NCI-H1417 (cell line): ENCODE data around the gene RGS9.
"Not testable (repeated sequence)": the region's sequence is repeated elsewhere in the genome, so short reads cannot be mapped to it uniquely, and the experiment has no call there.

Source experiments
- DNase-seq, 3 experiments: peaks; one replicate each; lab custom pipeline; 2025; lab: John Stamatoyannopoulos, UW

RGS9 gene

GRCh38 chr17:65115839-65116238 is 21.3 kb upstream of the RGS9 start:
- DNase-seq = no peak

- not testable (repeated sequence) for DNase-seq
Measured at GRCh38 chr17:65116515-65116914, 20.7 kb upstream of the RGS9 start.

- peak in 1 of 3 experiments; percentile 4 for DNase-seq
Measured at GRCh38 chr17:65117384-65118035, 19.7 kb upstream of the RGS9 start.

GRCh38 chr17:65121368-65121767 is 15.8 kb upstream of the RGS9 start:
- no peak for DNase-seq

- no peak for DNase-seq
Measured at GRCh38 chr17:65121916-65122806, 15.0 kb upstream of the RGS9 start.

GRCh38 chr17:65122836-65123756 is 14.1 kb upstream of the RGS9 start:
- DNase-seq = peak; percentile 85 to 94 (median 92)

GRCh38 chr17:65123757-65124675 is 13.2 kb upstream of the RGS9 start:
- no peak for DNase-seq

GRCh38 chr17:65130832-65131231 is 6.3 kb upstream of the RGS9 start:
- no peak for DNase-seq

GRCh38 chr17:65131240-65131639 is 5.9 kb upstream of the RGS9 start:
- no peak for DNase-seq

GRCh38 chr17:65131946-65132345 is 5.2 kb upstream of the RGS9 start:
- DNase-seq = no peak

GRCh38 chr17:65134035-65134434 is 3.1 kb upstream of the RGS9 start:
- DNase-seq = no peak

GRCh38 chr17:65139101-65139764 is 2.1 kb downstream of the RGS9 start:
- DNase-seq = peak in 2 of 3 experiments; percentile 23 to 45

- DNase-seq = no peak
Measured at GRCh38 chr17:65142247-65142646, 5.1 kb downstream of the RGS9 start.

- no peak for DNase-seq
Measured at GRCh38 chr17:65143889-65144604, 6.9 kb downstream of the RGS9 start.

GRCh38 chr17:65145743-65146142 is 8.6 kb downstream of the RGS9 start:
- DNase-seq = no peak

GRCh38 chr17:65147955-65148354 is 10.8 kb downstream of the RGS9 start:
- no peak for DNase-seq

- DNase-seq = no peak
Measured at GRCh38 chr17:65154770-65155589, 17.8 kb downstream of the RGS9 start.

GRCh38 chr17:65155622-65156021 is 18.5 kb downstream of the RGS9 start:
- DNase-seq = no peak
